Subcutaneous abdominal adipose tissue (tissue), 5 donors: ENCODE data around the gene ZFAND4.
A peak's percentile ranks its signal among the peaks of the same experiment; 100 is the strongest.
"Not testable (repeated sequence)": the region's sequence is repeated elsewhere in the genome, so short reads cannot be mapped to it uniquely, and the experiment has no call there.

Source experiments
- H3K27ac ChIP-seq: one replicate; pipeline ENCODE4 v1.7.0; 2013; ENCODE audit warnings: low read depth, mild to moderate bottlenecking, inconsistent platforms, low read length, moderate library complexity
- H3K27me3 ChIP-seq, 5 donors: one replicate each; pipeline ENCODE4 v1.7.0; 2013; ENCODE audit warnings: low read length in 5 of 5, inconsistent platforms in 1 of 5; ENCODE audit not compliant: control insufficient read depth in 5 of 5, insufficient read depth in 4 of 5
- H3K36me3 ChIP-seq, 5 donors: one replicate each; pipeline ENCODE4 v1.7.0; 2013; ENCODE audit warnings: low read length in 5 of 5; ENCODE audit not compliant: control insufficient read depth in 5 of 5, insufficient read depth in 5 of 5
- H3K4me1 ChIP-seq, 5 donors: one replicate each; pipeline ENCODE4 v1.7.0; 2013; ENCODE audit warnings: low read length in 5 of 5, mild to moderate bottlenecking in 3 of 5, moderate library complexity in 1 of 5; ENCODE audit not compliant: control insufficient read depth in 5 of 5, insufficient read depth in 5 of 5
- H3K4me3 ChIP-seq, 5 donors: one replicate each; pipeline ENCODE4 v1.7.0; 2013; ENCODE audit warnings: low read length in 5 of 5, low read depth in 1 of 5
- H3K9ac ChIP-seq, 5 donors: one replicate each; pipeline ENCODE4 v1.7.0; 2013; ENCODE audit warnings: low read length in 5 of 5, mild to moderate bottlenecking in 4 of 5, moderate library complexity in 3 of 5
- H3K9me3 ChIP-seq, 5 donors: one replicate each; pipeline ENCODE4 v1.7.0; 2013; ENCODE audit warnings: low read length in 5 of 5; ENCODE audit not compliant: control insufficient read depth in 5 of 5
- donor health status: healthy.
- donor health status: healthy.
- donor health status: healthy.
- donor health status: healthy.
- donor health status: healthy.

The ZFAND4 gene

DNA sequence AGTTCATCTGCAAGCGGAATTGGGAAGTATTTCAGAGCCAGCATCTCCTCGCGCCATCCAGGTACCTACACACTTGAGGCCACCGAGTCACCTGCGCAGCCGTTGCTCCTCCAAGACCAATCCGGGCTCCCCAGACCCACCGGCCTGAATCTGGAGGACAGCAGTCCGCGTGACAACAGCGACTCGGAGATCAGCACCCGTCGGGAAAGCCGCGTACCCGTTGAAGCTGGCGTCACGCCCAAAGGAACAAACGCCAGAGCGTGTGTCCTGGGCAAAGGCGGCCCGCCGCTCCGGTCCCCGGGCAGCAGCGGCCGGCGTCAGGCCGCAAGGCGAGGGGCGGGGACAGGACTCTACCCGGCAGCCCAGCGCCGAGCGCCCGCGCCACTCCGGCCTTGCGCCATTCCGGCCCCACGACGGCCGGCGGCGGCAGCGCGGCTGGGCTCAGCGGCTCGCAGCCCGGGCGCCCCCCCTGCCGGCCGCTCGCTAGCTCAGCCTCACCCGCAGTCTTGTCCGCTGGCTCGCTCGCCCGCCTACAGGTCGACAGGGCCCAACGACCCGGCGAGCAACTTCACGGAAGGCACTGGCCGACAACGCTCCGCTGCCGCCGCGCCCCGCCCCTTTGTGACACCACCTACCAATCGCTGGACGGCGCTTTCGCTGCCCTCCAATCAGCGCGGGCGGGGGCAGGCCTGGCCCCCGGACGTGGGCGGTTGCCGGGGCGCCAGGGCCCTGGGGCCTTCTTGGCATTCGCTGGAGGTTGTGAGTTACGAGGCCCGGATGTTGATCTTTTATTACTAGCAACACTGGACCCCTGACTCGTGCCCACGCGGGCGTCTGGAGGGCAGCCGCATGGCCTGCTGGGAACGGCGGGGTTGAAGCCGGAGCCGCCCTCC lies at the start of gene ZFAND4:
ZFAND4 (minus strand) TSS at position 592 of the 893 bp plus-strand sequence. CDS start 9,047 bp downstream, outside the sequence.
- Histone ChIP-seq H3K27me3 (no peaks in the 10 kb centered on the region), H3K36me3 (no peaks in the 10 kb centered on the region), H3K9me3 (no peaks in the 10 kb centered on the region), H3K4me1 (peaks cover 0 to 15% (median 13%) of the 10 kb centered on the region in 5 donors), H3K27ac (peak within 1 kb of the TSS; percentile 81), H3K9ac (peak within 1 kb of the TSS; percentile 90 to 97 (median 96)), H3K4me3 (peak within 1 kb of the TSS; percentile 89 to 97 (median 91))

GRCh38 chr10:45721503-45721902 lies 48.9 kb upstream of the ZFAND4 start:
- not testable (repeated sequence) for H3K4me3 ChIP-seq, H3K27me3 ChIP-seq, H3K9me3 ChIP-seq, H3K36me3 ChIP-seq, H3K9ac ChIP-seq, H3K4me1 ChIP-seq, H3K27ac ChIP-seq

- not testable (repeated sequence) for H3K9me3 ChIP-seq, H3K27me3 ChIP-seq, H3K4me1 ChIP-seq, H3K27ac ChIP-seq, H3K36me3 ChIP-seq, H3K4me3 ChIP-seq, H3K9ac ChIP-seq
Observed at GRCh38 chr10:45717642-45718041, 45.1 kb upstream of the ZFAND4 start.

DNA sequence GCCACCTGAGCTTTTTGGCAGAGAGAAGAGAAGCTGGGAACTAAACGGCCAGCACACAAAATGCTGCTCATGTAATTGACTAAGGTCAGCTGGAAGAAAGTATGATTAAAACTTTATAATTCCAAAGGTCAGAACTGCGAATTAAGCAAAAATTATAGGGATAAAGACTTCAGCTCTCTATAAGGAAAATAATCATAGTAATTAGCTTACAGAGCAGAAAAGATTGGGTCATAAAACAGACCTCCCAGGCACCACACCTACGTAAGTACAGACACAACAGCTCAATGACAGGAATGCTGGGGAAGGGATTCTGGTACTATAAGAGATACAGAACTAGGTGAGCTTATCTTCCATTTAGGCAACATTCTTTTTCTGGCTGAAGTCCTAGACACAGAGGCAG lies 44.5 kb upstream of the ZFAND4 start:
- H3K4me1 ChIP-seq, H3K27me3 ChIP-seq, H3K9me3 ChIP-seq, H3K4me3 ChIP-seq, H3K27ac ChIP-seq, H3K36me3 ChIP-seq, H3K9ac ChIP-seq: not testable (repeated sequence)

GRCh38 chr10:45711223-45711622 lies 38.7 kb upstream of the ZFAND4 start:
- H3K36me3 ChIP-seq, H3K4me1 ChIP-seq, H3K9me3 ChIP-seq, H3K9ac ChIP-seq, H3K27ac ChIP-seq, H3K4me3 ChIP-seq, H3K27me3 ChIP-seq: not testable (repeated sequence)

- H3K36me3 ChIP-seq, H3K4me1 ChIP-seq, H3K9me3 ChIP-seq, H3K27ac ChIP-seq, H3K27me3 ChIP-seq, H3K9ac ChIP-seq, H3K4me3 ChIP-seq: not testable (repeated sequence)
Observed at GRCh38 chr10:45710200-45710796, 37.7 kb upstream of the ZFAND4 start.

DNA sequence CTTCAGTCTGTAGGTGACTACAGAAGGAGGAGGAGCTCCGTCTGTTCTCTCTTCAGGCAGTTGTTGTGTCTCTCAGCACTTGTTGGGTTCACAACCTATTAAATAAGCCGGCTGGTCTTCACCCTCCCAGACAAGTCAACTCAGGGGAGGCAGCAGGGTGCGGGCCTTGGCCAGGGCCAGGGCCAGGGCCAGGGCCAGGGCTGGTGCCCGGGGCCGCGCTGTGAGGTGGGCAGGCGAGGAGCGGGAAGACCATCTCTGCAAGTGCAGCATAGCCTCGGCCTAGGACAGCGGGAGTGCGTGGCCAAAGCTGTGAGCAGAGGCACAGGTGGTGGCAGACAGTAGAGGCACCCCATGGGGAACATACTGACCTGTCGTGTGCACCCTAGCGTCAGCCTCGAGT lies 5.9 kb upstream of the ZFAND4 start:
- not testable (repeated sequence) for H3K4me1 ChIP-seq, H3K36me3 ChIP-seq, H3K27ac ChIP-seq, H3K9ac ChIP-seq, H3K9me3 ChIP-seq, H3K27me3 ChIP-seq, H3K4me3 ChIP-seq

DNA sequence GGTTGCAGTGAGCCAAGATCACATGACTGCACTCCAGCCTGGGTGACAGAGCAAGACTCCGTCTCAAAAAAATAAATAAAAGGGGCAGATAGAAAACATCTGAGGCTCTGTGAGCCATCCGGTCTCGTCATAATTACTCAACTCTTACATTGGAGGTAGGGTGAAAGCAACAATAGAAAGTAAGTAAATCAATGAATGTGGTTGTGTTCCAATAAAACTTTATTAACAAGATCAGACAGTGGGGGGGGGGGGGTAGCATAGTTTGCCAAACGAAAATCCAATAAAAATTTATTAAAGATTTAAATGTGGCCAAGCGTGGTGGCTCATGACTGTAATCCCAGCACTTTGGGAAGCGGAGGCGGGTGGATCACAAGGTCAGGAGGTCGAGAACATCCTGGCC lies 2.8 kb upstream of the ZFAND4 start:
- Histone ChIP-seq H3K27ac (no peak overlapping the region), H3K9ac (no peak overlapping the region), H3K4me1 (peaks cover 0 to 15% (median 13%) of the 10 kb centered on the region in 5 donors), H3K9me3 (no peaks in the 10 kb centered on the region), H3K36me3 (no peaks in the 10 kb centered on the region), H3K4me3 (no peak overlapping the region), H3K27me3 (no peaks in the 10 kb centered on the region)

GRCh38 chr10:45673074-45673648 lies 589 bp upstream of the ZFAND4 start:
- no peaks in the 10 kb centered on the region for H3K9me3 ChIP-seq
- peak overlapping the region; percentile 35 to 97 (median 82) for H3K9ac ChIP-seq
- no peaks in the 10 kb centered on the region for H3K27me3 ChIP-seq
- peaks cover 0 to 15% (median 13%) of the 10 kb centered on the region in 5 donors for H3K4me1 ChIP-seq
- peak overlapping the region; percentile 80 for H3K27ac ChIP-seq
- H3K36me3 ChIP-seq = no peaks in the 10 kb centered on the region
- H3K4me3 ChIP-seq = peak overlapping the region; percentile 62 to 97 (median 89)

- Histone ChIP-seq H3K4me3 (peak overlapping the region in 4 of 5 donors; percentile 89 to 97 (median 93)), H3K4me1 (peaks cover 0 to 15% (median 13%) of the 10 kb centered on the region in 5 donors)
- H3K9ac ChIP-seq, H3K27ac ChIP-seq, H3K36me3 ChIP-seq, H3K9me3 ChIP-seq, H3K27me3 ChIP-seq: not testable (repeated sequence)
Observed at GRCh38 chr10:45671300-45671699, 1.3 kb downstream of the ZFAND4 start.
